Heart right ventricle (tissue), 16 donors: ENCODE measurements around the gene BICC1. TPM values are rescaled to one million over a fixed set of nuclear protein-coding genes. Genes with fewer than 3 reads are reported as not detected.

Experiments
- ATAC-seq, 8 donors: fragments of 200-7000 bp; cut with Tn5 transposase; one replicate each; pipeline ENCODE4 v1.9.1; 2020; ENCODE audit warnings: mild to moderate bottlenecking in 8 of 8, moderate library complexity in 8 of 8, moderate number of reproducible peaks in 1 of 8
- DNase-seq, 2 donors: peaks; one replicate each; pipeline ENCODE4 v3.0.0-alpha.2; 2020
- H3K27ac ChIP-seq, 10 donors: fragments of 200-600 bp; sonication (generic) in 2 of 10; one replicate each; pipeline versions ENCODE4 v1.5.0 to v1.8.0; 2020 to 2022; ENCODE audit warnings: mild to moderate bottlenecking in 3 of 10
- H3K27me3 ChIP-seq, 7 donors: fragments of 200-600 bp; one replicate each; pipeline ENCODE4 v1.8.0; 2021 to 2022; ENCODE audit warnings: mild to moderate bottlenecking in 2 of 7
- H3K36me3 ChIP-seq, 9 donors: fragments of 200-600 bp; sonication (generic) in 1 of 9; one replicate each; pipeline versions ENCODE4 v1.5.0 to v1.8.0; 2020 to 2022; ENCODE audit warnings: mild to moderate bottlenecking in 2 of 9
- H3K4me1 ChIP-seq, 9 donors: fragments of 200-600 bp; sonication (generic) in 1 of 9; one replicate each; pipeline versions ENCODE4 v1.5.0 to v1.8.0; 2020 to 2022; ENCODE audit warnings: mild to moderate bottlenecking in 4 of 9
- H3K4me3 ChIP-seq, 10 donors: fragments of 200-600 bp; sonication (generic) in 2 of 10; one replicate each; pipeline versions ENCODE4 v1.5.0 to v1.8.0; 2020 to 2022; ENCODE audit warnings: mild to moderate bottlenecking in 7 of 10, moderate library complexity in 2 of 10
- H3K9me3 ChIP-seq, 11 donors: fragments of 200-600 bp in 10 of 11; sonication (generic) in 2 of 11; one replicate each; pipeline versions ENCODE4 v1.5.0 to v1.8.0; 2013 to 2022; ENCODE audit warnings: mild to moderate bottlenecking in 2 of 11, control low read depth in 1 of 11, moderate library complexity in 1 of 11
- CTCF ChIP-seq, 9 donors: fragments of 200-600 bp; sonication (generic) in 2 of 9; IDR thresholded peaks; one replicate each; pipeline versions ENCODE4 v1.5.0 to v1.8.0; 2021 to 2022; ENCODE audit warnings: antibody characterized with exemption in 9 of 9, mild to moderate bottlenecking in 5 of 9, moderate library complexity in 1 of 9
- WGBS, 2 donors: extraction: QIAGEN DNeasy Blood & Tissue Kit; methylation state at CpG; one replicate each; pipeline ENCODE4 v1.1.7; 2013; ENCODE audit warnings: inconsistent platforms in 1 of 2; 5-methylcytosine and 5-hydroxymethylcytosine counted together
- intact Hi-C, 10 donors: fragments of 100-400 bp; cut with DNase I; formaldehyde crosslinking; loops; one replicate each; pipeline versions ENCODE4 v1.11.1 to v1.14.2; 2022
- polyA plus RNA-seq, 2 donors: library from polyadenylated mRNA; stranded (reverse); fragments of 200-250 nt; gene quantifications; one replicate each; pipeline ENCODE4 v1.2.3, GENCODE V29; 2013
- total RNA-seq, 10 donors: library from RNA; stranded (reverse); fragmentation: NEBNext Ultra II Directional in 3 of 10; extraction: Animal tissue kit (Norgen Biotek cat#: 25700) in 3 of 10; gene quantifications; one replicate each; pipeline versions ENCODE4 v1.2.1 to v1.2.4, GENCODE V29; 2021 to 2023
- donor health status: Arrhythmogenic right ventricular cardiomyopathy.
- donor health status: ischemic (EF 13 %, LVEDD 7.1; RV severe dilation, severe dysfunction).
- donor health status: healthy with polysubstance abuse.
- donor health status: DM: no; HTN: yes; CAD: no.
- donor health status: DM: no; HTN: no; CAD: no.
- donor health status: ischemic (EF 25% LVEDD 6.9; RV normal size, moderate dysfunction).
- donor health status: ischemic (EF 25% LVEDD 5.7; RV mildly dilated, moderate dysfunction).
- donor health status: healthy.
- donor health status: DM: yes; HTN: yes; CAD: no.
- donor health status: Ischemic cardiomyopathy.
- donor health status: ischemic (EF 35%, LVEDD 5.7; RV mildly dilated, moderate dysfunction).
- donor health status: nonischemic (EF 11% LVEDD 7.7; RV severe dilation, severe dysfunction).
- donor health status: DM: yes; HTN: yes; CAD: no.
- donor health status: PGD.
- donor health status: ischemic (EF 29% LVEDD 5.4; RV normal size, mild dysfunction).
- donor health status: nonischemic (EF 23%, LVEDD 6.1; RV moderate dilation, normal function).

BICC1 gene
- total and polyA plus RNA-seq, 12 donors, result 1.6 to 9.2 (median 5.0) TPM

- peaks cover 0 to 4% (median 0%) of the 10 kb centered on the region in 9 donors for H3K4me1 ChIP-seq
- TF ChIP-seq CTCF (IDR thresholded peaks at IDR 0.05), result no peak
- DNase-seq, result no peak
- H3K9me3 ChIP-seq, result peaks cover 0 to 20% (median 3%) of the 10 kb centered on the region in 11 donors
- H3K4me3 ChIP-seq, result no peak overlapping the region
- ATAC-seq, result no peak
- H3K27ac ChIP-seq, result no peak overlapping the region
- intact Hi-C loops, result no loop called here
- H3K36me3 ChIP-seq, result no peaks in the 10 kb centered on the region
- H3K27me3 ChIP-seq, result no peaks in the 10 kb centered on the region
Measured at GRCh38 chr10:58725901-58726300, 213.2 kb downstream of the BICC1 start.

GRCh38 chr10:58727633-58728032 lies 215.0 kb downstream of the BICC1 start:
- TF ChIP-seq CTCF (IDR thresholded peaks at IDR 0.05), result no peak
- no peak overlapping the region for H3K27ac ChIP-seq
- H3K27me3 ChIP-seq, result no peaks in the 10 kb centered on the region
- no peak overlapping the region for H3K4me3 ChIP-seq
- ATAC-seq (no peak), DNase-seq (no peak)
- no peaks in the 10 kb centered on the region for H3K36me3 ChIP-seq
- H3K9me3 ChIP-seq, result peaks cover 0 to 29% (median 9%) of the 10 kb centered on the region in 11 donors
- intact Hi-C loops, result no loop called here
- H3K4me1 ChIP-seq, result peaks cover 0 to 4% (median 0%) of the 10 kb centered on the region in 9 donors

GRCh38 chr10:58731276-58731675 lies 218.6 kb downstream of the BICC1 start:
- H3K36me3 ChIP-seq, result no peaks in the 10 kb centered on the region
- ATAC-seq, result no peak
- no peaks in the 10 kb centered on the region for H3K27me3 ChIP-seq
- no peak for DNase-seq
- intact Hi-C loops, result no loop called here
- no peak overlapping the region for H3K27ac ChIP-seq
- H3K9me3 ChIP-seq, result peaks cover 0 to 29% (median 9%) of the 10 kb centered on the region in 11 donors
- no peak for TF ChIP-seq CTCF (IDR thresholded peaks at IDR 0.05)
- peaks cover 0 to 15% (median 5%) of the 10 kb centered on the region in 9 donors for H3K4me1 ChIP-seq
- WGBS, 2 donors, result 95 to 96% methylated on average over 3 of the region's 3 CpGs
- no peak overlapping the region for H3K4me3 ChIP-seq

GRCh38 chr10:58733436-58733835 lies 220.8 kb downstream of the BICC1 start:
- H3K27me3 ChIP-seq, result no peaks in the 10 kb centered on the region
- intact Hi-C loops, result no loop called here
- no peak overlapping the region for H3K4me3 ChIP-seq
- no peak for TF ChIP-seq CTCF (IDR thresholded peaks at IDR 0.05)
- DNase-seq (no peak), ATAC-seq (no peak)
- H3K9me3 ChIP-seq, result peaks cover 0 to 29% (median 9%) of the 10 kb centered on the region in 11 donors
- peaks cover 0 to 15% (median 5%) of the 10 kb centered on the region in 9 donors for H3K4me1 ChIP-seq
- WGBS, 2 donors, result 85 to 91% methylated on average over 1 of the region's 1 CpG
- H3K27ac ChIP-seq, result no peak overlapping the region
- no peaks in the 10 kb centered on the region for H3K36me3 ChIP-seq
